GM12878 (cell line): ENCODE results near the gene DMD. TPM values are rescaled to one million over a fixed set of nuclear protein-coding genes. Genes with fewer than 3 reads are reported as not detected.

Experiments
- ATAC-seq: fragments of 200-7000 bp; cut with Tn5 transposase; 3 replicates; pipeline ENCODE4 v1.9.1; 2020; ENCODE audit warnings: mild to moderate bottlenecking, moderate library complexity
- BruUV-seq: library from RNA; stranded (reverse); fragments of 400-500 nt; replicated peaks from 2 replicates; lab custom pipeline; 2021; lab: Mats Ljungman, UMichigan
- CTCF ChIA-PET: fragments of 300-600 bp; sonication (Branson Sonifier 250); formaldehyde crosslinking; extraction: SDS; loops from one replicate; lab custom pipeline; 2021; ENCODE audit warnings: inconsistent platforms; lab: Yijun Ruan, JAX
- POLR2A ChIA-PET: fragments of 350-600 bp; formaldehyde crosslinking; extraction: SDS; loops from one replicate; lab custom pipeline; 2021; ENCODE audit warnings: inconsistent platforms; lab: Charles Lee
- RAD21 ChIA-PET: fragments of 300-600 bp; sonication (Branson Sonifier 250); formaldehyde crosslinking; loops from one replicate; lab custom pipeline; 2023; ENCODE audit warnings: antibody characterized with exemption; ENCODE audit not compliant: unreplicated experiment; lab: Charles Lee
- SMC1A ChIA-PET: fragments of 300-600 bp; sonication (Branson Sonifier 250); formaldehyde crosslinking; loops from one replicate; lab custom pipeline; 2023; ENCODE audit not compliant: unreplicated experiment, uncharacterized antibody; lab: Charles Lee
- DNase-seq: peaks from one replicate; pipeline ENCODE4 v3.0.0-alpha.2; 2011; ENCODE audit warnings: low read depth, low spot score
- FAIRE-seq: peaks from 3 replicates; lab custom pipeline; 2011; peaks lifted over from hg19 to GRCh38; lab: Jason Lieb, UNC
- H2AFZ ChIP-seq: 2 replicates; pipeline ENCODE4 v1.6.0; 2011; ENCODE audit warnings: low read depth, low read length, control low read depth; ENCODE audit not compliant: control insufficient read depth
- H3K27ac ChIP-seq: 2 replicates; pipeline ENCODE4 v1.5.1; 2011; ENCODE audit warnings: control low read depth; ENCODE audit not compliant: control insufficient read depth, insufficient read depth
- H3K27me3 ChIP-seq, 2 experiments: replicated peaks in 1 of 2; 2 replicates each; pipeline versions ENCODE4 v1.6.0 to v1.6.1; 2011; ENCODE audit warnings: low read length in 1 of 2; ENCODE audit not compliant: control insufficient read depth in 2 of 2, insufficient read depth in 2 of 2
- H3K36me3 ChIP-seq, 2 experiments: 2 replicates each; pipeline ENCODE4 v1.5.1; 2011; ENCODE audit warnings: low read length in 1 of 2; ENCODE audit not compliant: control insufficient read depth in 2 of 2, insufficient read depth in 2 of 2
- H3K4me1 ChIP-seq: 2 replicates; pipeline ENCODE4 v1.6.1; 2011; ENCODE audit warnings: mild to moderate bottlenecking, low read length, moderate library complexity, mixed read lengths; ENCODE audit not compliant: control insufficient read depth, insufficient read depth
- H3K4me2 ChIP-seq: 2 replicates; pipeline ENCODE4 v1.6.0; 2011; ENCODE audit warnings: control low read depth; ENCODE audit not compliant: control insufficient read depth, insufficient read depth
- H3K4me3 ChIP-seq: fragments of 200-600 bp; sonication (generic); 2 replicates; pipeline ENCODE4 v1.5.1; 2016
- H3K79me2 ChIP-seq: 2 replicates; pipeline ENCODE4 v1.6.0; 2011; ENCODE audit warnings: low read length; ENCODE audit not compliant: control insufficient read depth, insufficient read depth
- H3K9ac ChIP-seq: 2 replicates; pipeline ENCODE4 v1.8.0; 2011; ENCODE audit warnings: low read length, control low read depth, mixed read lengths; ENCODE audit not compliant: control insufficient read depth, insufficient read depth
- H3K9me3 ChIP-seq: replicated peaks from 3 replicates; pipeline ENCODE4 v1.5.1; 2011; ENCODE audit warnings: mild to moderate bottlenecking, low read length; ENCODE audit not compliant: control insufficient read depth, insufficient read depth
- H4K20me1 ChIP-seq: 2 replicates; pipeline ENCODE4 v1.6.0; 2011; ENCODE audit not compliant: control insufficient read depth, insufficient read depth
- BRCA1 ChIP-seq: IDR thresholded peaks from 2 replicates; pipeline ENCODE4 v1.6.1; 2011; ENCODE audit warnings: low read depth, low read length, improper control_type of control experiment
- CEBPZ ChIP-seq: fragments of 150-350 bp; IDR thresholded peaks from 2 replicates; pipeline ENCODE4 v1.6.1; 2016; ENCODE audit warnings: low read depth, low read length
- PRDM15 ChIP-seq: fragments of 450-650 bp; formaldehyde crosslinking; IDR thresholded peaks from 2 replicates; pipeline ENCODE4 v1.4.0; 2020; ENCODE audit warnings: mild to moderate bottlenecking, moderate library complexity
- ZNF622 ChIP-seq: fragments of 450-650 bp; IDR thresholded peaks from 2 replicates; pipeline ENCODE4 v1.6.1; 2017; ENCODE audit warnings: mild to moderate bottlenecking, inconsistent platforms
- ZNF687 ChIP-seq: fragments of 450-650 bp; IDR thresholded peaks from 2 replicates; pipeline ENCODE4 v1.6.1; 2017; ENCODE audit warnings: mild to moderate bottlenecking, moderate library complexity
- WGBS: methylation state at CpG from one replicate; pipeline ENCODE4 v1.1.6; 2016; ENCODE audit warnings: low lambda C conversion rate; ENCODE audit not compliant: insufficient replicate concordance, insufficient coverage; ENCODE audit errors: missing lambda C conversion rate; 5-methylcytosine and 5-hydroxymethylcytosine counted together
- in situ Hi-C: fragments of 300-500 bp; cut with MboI; formaldehyde crosslinking; loops from 9 replicates; pipeline ENCODE4 v1.14.3; 2018; ENCODE audit warnings: mixed read lengths
- intact Hi-C: fragments of 100-400 bp; cut with micrococcal nuclease; formaldehyde crosslinking; loops from one replicate; pipeline ENCODE4 v1.14.2; 2022; ENCODE audit not compliant: unreplicated experiment
- polyA plus RNA-seq, 11 experiments: library from polyadenylated mRNA; depleted of rRNA in 4 of 11; unstranded in 6 of 11; stranded (reverse) in 5 of 11; fragments of >200 nt; fragmentation: Nextera tagmentation in 4 of 11; fragmentation: Illumina TruSeq in 1 of 11; extraction: Ambion mirVana in 4 of 11; extraction: Trizol in 1 of 11; gene quantifications; 1 replicate in 1 of 11; 2 replicates in 10 of 11; pipeline versions ENCODE4 v1.2.1 to v1.2.3, GENCODE V29; 2011 to 2016; ENCODE audit warnings: inconsistent platforms in 2 of 11, missing spikeins in 2 of 11, low read depth in 1 of 11
- total RNA-seq, 4 experiments: library from RNA; depleted of rRNA in 3 of 4; stranded (reverse); fragments of >200 nt in 3 of 4; fragmentation: Illumina TruSeq in 1 of 4; extraction: Trizol in 1 of 4; gene quantifications; 2 replicates each; pipeline versions ENCODE4 v1.2.1 to v1.2.3, GENCODE V29; 2013 to 2021
- TF ChIP-seq, protein P1 (sequence below): IDR thresholded peaks from 2 replicates; pipeline ENCODE4 v1.6.1; 2012; ENCODE audit warnings: low read depth, low read length, improper control_type of control experiment

The DMD gene
- total and polyA plus RNA-seq, 10 of the 15 experiments (the other 5 are each of a cell fraction or from before 2014, with no cell fraction given): 1.4 to 24.3 (median 4.3) TPM

DNA sequence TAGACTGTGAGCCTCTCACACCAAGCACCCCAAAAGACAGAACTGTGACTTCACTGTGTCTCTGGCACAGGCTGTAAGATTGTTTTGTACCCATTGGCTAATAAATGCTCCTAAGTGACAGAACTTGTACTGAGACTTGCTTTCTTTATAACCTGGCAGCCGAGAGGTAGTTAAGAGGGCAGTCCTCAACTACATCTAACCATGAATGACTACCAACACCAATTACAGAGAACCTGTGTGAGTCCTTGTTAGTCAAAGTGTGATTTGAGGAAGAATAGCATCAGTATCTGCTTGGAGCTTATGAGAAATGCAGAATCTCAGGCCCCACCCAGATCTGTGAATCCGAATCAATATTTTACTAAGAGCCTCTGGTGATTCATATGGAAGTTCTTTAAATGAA, 1985.5 kb downstream of the DMD start:
- in situ Hi-C loops (no loop called here), intact Hi-C loops (no loop called here)
- no peaks in the 10 kb centered on the region for H3K36me3 ChIP-seq
- POLR2A ChIA-PET: no interaction called here
- H3K79me2 ChIP-seq: no peaks in the 10 kb centered on the region; the same call in 1 of the 2 replicates
- H3K4me2 ChIP-seq: no peak overlapping the region
- H3K27ac ChIP-seq: no peak overlapping the region
- H3K9ac ChIP-seq: no peak overlapping the region
- SMC1A ChIA-PET: interaction anchor here (1.2 to 3.1 kb wide), 2 partner anchors 11 to 14 kb away, joined by 5 to 35 read pairs; no protein-coding TSS in a partner anchor
- no peak for FAIRE-seq
- H3K9me3 ChIP-seq: no peaks in the 10 kb centered on the region
- no peaks in the 10 kb centered on the region for H3K27me3 ChIP-seq
- no peak overlapping the region for H2AFZ ChIP-seq
- DNase-seq: no peak
- 51% methylated on average over 2 of the region's 2 CpGs for WGBS
- H3K4me1 ChIP-seq: peaks cover 15% of the 10 kb centered on the region
- RAD21 ChIA-PET: interaction anchor here (1.2 kb wide), 1 partner anchor 10 kb away, joined by 5 read pairs; no protein-coding TSS in a partner anchor
- CTCF ChIA-PET: interaction anchor here (1.0 to 3.0 kb wide), 4 partner anchors 10 to 68 kb away, joined by 3 to 12 read pairs (median 6); no protein-coding TSS in a partner anchor
- H4K20me1 ChIP-seq: no peaks in the 10 kb centered on the region
- no peak overlapping the region for H3K4me3 ChIP-seq
- no TSS peak for BruUV-seq
- no peak for ATAC-seq
- TF ChIP-seq BRCA1 (no peak), PRDM15 (no peak), CEBPZ (no peak), ZNF687 (no peak), ZNF622 (no peak)
- TF ChIP-seq, protein P1, sequence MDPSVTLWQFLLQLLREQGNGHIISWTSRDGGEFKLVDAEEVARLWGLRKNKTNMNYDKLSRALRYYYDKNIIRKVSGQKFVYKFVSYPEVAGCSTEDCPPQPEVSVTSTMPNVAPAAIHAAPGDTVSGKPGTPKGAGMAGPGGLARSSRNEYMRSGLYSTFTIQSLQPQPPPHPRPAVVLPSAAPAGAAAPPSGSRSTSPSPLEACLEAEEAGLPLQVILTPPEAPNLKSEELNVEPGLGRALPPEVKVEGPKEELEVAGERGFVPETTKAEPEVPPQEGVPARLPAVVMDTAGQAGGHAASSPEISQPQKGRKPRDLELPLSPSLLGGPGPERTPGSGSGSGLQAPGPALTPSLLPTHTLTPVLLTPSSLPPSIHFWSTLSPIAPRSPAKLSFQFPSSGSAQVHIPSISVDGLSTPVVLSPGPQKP: no peak
